Ramos (cell line): ENCODE results near the gene CHKA.

ENCODE experiments used
- in situ Hi-C: fragments of 300-500 bp; cut with MboI; formaldehyde crosslinking; loops from one replicate; pipeline ENCODE4 v1.14.3; 2022; ENCODE audit warnings: low sequenced_read_pairs; ENCODE audit not compliant: unreplicated experiment

The CHKA gene

GRCh38 chr11:68018730-68019190 lies 102.4 kb downstream of the CHKA start:
- in situ Hi-C loops, result no loop called here

DNA sequence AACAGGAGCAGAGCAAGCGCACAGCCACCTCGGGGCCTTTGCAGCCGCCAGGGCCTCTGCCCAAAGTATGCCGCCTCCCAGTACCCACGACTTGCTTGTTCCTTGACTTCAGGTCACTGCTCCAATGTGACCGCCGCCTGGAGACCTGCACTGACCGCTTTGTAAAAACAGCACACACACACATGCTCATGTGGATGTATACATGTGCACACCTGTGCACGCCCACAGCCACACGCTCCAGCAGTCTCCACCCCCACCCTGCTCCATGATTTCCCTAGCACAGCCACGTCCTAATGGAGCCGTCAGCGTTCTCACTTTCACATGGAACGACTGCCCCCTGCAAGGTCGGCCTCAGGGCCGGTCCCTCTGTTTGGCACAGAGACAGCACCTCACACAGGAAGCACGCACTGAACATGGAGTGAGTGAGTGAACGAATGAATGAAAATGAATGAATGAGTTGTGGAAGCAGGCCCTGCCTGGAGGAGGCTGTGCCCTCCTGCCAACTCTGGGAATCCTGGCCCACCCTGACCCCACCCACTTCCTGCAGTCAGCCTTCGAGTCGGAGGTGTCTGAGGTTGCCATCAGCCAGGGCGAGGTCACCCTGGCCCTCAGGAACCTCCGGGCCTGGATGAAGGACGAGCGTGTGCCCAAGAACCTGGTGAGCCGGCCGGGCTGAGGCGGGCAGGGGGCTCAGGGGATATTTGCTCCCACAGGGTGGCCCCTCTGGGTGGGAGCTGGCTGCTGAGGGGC lies 103.0 kb downstream of the CHKA start:
- in situ Hi-C loops, result no loop called here

- in situ Hi-C loops, result no loop called here
These were observed 104.0 kb downstream of the CHKA start for GRCh38 chr11:68016904-68017817.

DNA sequence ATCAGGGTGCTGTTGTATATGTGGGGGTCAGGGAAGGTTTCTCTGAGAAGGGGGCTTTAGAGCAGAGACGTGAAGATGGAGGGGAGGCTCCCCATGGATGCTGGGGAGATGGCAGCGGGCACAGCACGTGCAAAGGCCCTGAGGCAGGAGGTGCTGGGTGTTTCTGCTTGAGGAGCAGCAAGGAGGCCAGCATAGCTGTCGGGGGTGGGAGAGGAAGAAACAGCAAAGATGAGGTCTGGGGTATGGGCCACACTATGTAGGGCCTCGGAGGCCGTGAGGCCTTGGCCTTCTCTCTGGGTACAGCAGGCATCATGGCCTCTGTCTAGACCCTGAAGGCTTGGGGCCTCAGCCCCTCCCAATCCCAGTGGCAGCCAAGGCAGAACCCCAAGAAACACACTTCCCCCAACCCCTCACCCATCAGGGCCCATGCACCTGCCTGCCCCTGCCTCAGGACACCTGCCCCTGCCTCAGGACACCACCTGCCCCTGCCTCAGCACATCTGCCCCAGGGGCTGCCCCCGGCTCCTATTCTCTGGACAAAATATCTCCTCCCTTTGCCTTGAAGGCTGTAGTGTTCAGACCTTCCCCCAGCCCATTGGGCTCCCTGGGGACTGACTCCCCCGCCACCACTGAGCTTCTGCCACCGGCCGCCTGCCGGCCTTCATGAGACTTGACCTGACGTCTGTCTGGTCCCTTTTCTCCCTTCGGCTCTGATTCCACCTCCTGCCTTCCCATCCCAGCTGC lies 104.9 kb downstream of the CHKA start:
- in situ Hi-C loops, result no loop called here

DNA sequence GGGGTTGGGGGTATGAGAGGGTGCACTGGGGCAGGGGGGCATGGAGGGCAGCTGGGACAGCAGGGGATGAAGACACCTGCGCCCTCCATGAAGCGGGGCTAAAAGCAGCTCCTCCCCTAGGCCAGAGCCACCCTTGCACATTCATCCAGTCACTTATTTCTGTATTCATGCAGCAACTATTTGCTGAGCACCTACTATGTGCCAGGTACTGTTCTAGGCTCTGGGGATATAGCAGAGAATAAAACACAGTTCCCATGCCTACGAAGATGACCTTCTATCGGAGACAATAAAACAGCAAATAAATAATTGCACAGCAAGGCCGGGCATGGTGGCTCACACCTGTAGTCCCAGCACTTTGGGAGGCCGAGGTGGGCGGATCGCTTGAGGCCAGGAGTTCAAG lies 105.7 kb downstream of the CHKA start:
- in situ Hi-C loops, result no loop called here

- in situ Hi-C loops, result loop anchor here (5.0 kb wide), 1 partner anchor 192 kb away; no protein-coding TSS in a partner anchor
These were observed 106.2 kb downstream of the CHKA start for GRCh38 chr11:68014947-68015447.

DNA sequence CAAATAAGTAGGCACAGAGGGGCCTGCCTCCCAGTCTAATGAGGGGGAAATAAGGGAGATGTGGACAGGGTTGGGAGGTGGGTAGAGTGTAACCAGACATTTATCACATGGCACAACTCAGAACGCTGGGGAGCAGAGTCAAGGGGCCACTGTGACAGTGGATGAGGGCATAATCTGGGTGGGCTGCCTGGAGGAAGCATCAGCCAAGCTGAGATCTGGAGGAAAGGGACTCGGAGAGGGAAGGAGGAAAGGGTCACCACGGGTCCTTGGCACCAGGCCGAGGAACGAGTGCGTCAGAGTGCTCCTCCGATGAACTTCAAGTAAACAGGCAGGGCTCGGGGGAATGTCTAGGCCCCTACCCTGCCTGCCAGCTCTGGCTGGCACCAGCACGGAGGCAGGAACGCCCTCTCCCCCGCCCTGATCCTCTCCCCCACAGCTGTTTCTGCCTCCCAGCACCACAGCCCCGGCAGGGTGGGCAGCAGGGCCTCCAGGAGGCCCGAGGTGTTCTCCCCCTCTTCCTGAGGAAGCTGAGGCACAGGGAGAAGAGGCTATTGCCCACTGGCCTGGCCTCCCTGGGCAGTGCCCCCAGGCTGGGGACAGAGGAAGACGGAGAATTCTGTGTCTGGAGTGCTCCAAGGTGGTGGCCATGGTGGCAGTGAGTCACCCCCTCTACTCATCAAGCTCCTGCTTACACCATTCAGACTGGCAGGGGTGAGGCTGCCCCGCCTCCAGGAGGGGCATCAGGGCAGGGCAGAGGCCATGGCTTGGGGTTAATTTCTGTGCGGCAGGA lies 106.8 kb downstream of the CHKA start:
- in situ Hi-C loops, result loop anchor here (5.0 kb wide), 1 partner anchor 193 kb away; no protein-coding TSS in a partner anchor

DNA sequence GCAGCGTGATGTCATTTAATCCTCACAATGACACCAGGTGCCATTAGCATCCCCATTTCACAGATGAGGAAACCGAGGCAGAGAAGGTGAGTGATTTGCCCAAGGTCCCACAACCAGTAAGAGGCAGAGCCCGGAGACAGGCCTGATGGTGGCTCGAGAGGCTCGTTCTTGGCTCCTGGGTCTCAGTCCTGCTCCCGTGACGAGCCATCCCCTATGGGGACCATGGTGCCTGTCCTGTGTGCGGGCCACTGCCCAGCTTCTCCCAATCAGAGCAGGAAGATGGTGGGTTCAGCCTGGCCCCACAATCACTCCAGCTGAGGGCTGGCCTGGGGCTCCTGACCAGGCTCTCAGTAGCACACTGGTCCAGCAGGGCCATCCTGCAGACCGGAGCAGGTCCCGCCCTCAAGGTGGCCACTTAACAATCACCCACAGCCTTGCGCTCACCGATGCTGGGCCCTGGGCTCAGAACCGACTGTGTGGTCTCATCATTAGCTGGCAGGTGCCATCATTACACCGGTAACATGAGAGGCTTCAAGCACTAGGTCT lies 107.5 kb downstream of the CHKA start:
- in situ Hi-C loops, result loop anchor here (5.0 kb wide), 1 partner anchor 194 kb away; no protein-coding TSS in a partner anchor

DNA sequence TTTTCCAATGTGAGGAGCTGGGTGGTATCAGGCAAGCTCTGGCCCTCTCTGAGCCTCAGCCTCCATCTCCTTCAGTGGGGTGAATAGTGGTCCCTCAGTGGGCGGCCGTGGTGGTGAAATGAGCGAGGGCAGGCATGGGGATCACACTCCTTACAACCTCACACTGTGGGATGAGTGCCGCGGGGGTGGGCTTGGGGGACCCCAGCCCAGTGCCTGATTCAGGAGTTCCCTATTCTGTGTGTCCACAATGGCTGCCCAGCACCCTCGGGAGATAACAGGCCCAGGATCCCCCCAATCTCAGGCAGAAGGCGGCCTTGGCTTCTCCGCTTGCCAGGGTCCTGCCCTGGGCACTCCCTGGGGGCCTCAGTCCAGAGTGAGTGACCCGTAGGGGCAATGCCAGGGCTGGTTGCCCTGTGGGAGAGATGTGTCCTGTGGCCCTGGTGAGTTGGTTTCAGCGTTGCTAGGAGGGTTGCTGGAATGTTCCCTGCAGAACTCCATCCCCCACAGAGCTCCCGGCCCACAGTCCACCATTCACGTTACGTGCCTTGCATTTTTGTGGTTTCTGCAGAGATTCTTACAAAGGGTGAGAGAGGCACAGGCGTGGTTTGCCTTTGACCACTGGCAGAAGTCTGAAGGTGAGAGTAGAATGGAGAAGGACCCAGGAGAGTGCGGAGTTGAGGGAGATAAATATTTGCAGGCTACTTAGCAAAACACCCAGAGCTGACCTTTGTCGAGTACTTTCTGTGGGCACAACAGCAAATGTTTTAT lies 108.2 kb downstream of the CHKA start:
- in situ Hi-C loops, result loop anchor here (5.0 kb wide), 1 partner anchor 194 kb away; no protein-coding TSS in a partner anchor

DNA sequence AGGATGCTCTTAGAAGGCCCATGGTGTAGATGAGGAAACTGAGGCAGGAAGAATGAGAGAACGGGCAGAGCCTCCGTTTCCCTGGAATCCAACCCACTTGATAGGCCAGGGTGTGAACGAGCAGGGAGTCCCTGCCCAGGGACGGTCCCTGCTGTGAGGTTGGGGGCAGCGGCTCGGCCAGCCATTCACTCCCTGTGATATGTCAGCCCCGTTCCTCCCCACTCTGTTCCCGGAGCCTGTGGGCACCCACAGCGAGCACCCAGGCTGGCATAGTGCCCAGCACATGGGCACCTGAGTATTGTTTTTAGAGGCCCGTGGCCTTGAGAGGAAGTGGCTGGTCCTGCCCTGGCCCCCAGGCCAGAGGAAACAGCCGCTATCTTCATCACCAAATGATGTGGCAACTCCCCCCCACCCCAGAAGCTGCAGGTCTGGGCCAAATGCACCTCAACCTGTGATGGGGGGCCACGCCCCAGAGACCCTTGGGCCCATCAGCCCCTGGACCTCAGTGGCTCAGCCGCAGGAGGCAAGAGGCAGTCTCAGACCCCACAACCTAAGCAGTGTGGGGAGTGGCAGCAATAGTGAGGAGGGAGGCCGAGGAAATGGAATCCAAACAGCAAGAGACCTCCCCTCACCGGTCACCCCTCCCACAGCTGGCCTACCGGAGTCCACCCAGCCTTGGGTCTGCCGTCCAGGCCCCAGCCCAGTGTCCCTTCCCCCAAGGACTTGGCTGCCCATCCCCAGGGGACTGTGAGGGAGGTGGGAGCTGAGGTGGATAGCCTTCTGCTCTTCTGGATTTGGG lies 108.9 kb downstream of the CHKA start:
- in situ Hi-C loops, result loop anchor here (5.0 kb wide), 1 partner anchor 195 kb away; no protein-coding TSS in a partner anchor

- in situ Hi-C loops, result loop anchor here (5.0 kb wide), 1 partner anchor 196 kb away; no protein-coding TSS in a partner anchor
These were observed 109.9 kb downstream of the CHKA start for GRCh38 chr11:68011051-68011943.

DNA sequence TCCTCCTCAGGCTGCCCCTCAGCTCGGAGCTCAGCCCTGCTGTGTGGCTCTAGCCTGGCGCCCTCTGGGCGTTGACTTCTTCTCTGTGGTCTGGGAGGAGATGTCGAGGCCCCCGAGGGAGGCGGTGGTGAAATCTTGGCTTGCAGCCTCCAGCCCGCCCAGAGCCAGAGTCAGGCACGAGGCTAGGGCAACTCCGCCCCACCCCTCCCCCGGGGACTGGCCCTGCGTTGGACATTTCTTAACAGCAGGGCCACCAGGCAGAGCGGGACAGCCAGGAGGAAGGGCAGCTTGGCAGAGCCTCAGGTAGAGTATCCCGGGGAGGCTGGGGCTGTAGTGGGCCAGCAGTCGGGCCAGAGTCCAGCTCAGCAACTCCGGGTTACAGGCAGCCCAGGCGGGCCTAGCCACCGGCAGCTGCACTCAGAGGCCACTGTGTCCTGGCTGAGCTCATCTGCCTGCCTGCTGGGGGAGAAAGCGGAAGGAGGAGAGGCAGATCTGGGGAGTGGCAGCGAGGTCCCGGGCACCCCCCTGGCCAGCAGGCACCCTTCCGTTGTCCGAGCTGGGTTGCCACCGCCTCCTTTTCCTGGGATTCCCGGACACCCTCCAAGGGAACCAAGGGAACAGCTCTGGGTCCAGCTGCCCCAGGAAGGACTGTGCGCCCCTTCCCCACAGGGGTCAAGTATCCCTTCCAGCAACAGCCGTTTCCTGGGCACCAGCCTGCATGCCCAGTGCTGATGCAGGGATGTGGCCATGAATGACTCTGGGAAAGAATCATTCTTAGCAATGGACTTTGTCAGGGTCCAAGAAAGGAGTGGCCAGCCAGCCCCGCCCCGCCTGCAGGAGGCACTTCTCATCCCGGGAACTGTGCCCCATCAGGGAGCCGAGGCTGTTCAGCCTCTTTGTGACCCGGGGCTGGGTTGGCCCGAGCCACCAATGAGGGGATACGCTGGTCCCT lies 110.8 kb downstream of the CHKA start, which contains the start of gene ALDH3B1:
Gene ALDH3B1 (plus strand): TSS at position 238 of the 952 bp plus-strand sequence. CDS start 4,971 bp downstream, outside the sequence.
- in situ Hi-C loops, result loop anchor here (5.0 kb wide), 1 partner anchor 197 kb away; no protein-coding TSS in a partner anchor

GRCh38 chr11:68009391-68010089 lies 111.6 kb downstream of the CHKA start:
- in situ Hi-C loops, result loop anchor here (5.0 kb wide), 1 partner anchor 198 kb away; no protein-coding TSS in a partner anchor
